AG10803 (cell line): ENCODE data around the gene DUSP15.
A peak's percentile ranks its signal among the peaks of the same experiment; 100 is the strongest.

Source experiments
- DNase-seq: peaks from one replicate; pipeline ENCODE4 v3.0.0; 2010; ENCODE audit warnings: low read depth
- H3K4me3 ChIP-seq: 2 replicates; pipeline ENCODE4 v1.5.1; 2011; ENCODE audit warnings: mild to moderate bottlenecking, low read length, control low read depth
- TF ChIP-seq, protein P1 (sequence below): conservative IDR thresholded peaks from 2 replicates; pipeline ENCODE4 v1.5.1; 2011; ENCODE audit warnings: mild to moderate bottlenecking, low read length, control low read depth, inconsistent platforms

DUSP15 gene

GRCh38 chr20:31863296-31864085 is 6.8 kb downstream of the DUSP15 start:
- H3K4me3 ChIP-seq = no peak overlapping the region
- TF ChIP-seq, protein P1, sequence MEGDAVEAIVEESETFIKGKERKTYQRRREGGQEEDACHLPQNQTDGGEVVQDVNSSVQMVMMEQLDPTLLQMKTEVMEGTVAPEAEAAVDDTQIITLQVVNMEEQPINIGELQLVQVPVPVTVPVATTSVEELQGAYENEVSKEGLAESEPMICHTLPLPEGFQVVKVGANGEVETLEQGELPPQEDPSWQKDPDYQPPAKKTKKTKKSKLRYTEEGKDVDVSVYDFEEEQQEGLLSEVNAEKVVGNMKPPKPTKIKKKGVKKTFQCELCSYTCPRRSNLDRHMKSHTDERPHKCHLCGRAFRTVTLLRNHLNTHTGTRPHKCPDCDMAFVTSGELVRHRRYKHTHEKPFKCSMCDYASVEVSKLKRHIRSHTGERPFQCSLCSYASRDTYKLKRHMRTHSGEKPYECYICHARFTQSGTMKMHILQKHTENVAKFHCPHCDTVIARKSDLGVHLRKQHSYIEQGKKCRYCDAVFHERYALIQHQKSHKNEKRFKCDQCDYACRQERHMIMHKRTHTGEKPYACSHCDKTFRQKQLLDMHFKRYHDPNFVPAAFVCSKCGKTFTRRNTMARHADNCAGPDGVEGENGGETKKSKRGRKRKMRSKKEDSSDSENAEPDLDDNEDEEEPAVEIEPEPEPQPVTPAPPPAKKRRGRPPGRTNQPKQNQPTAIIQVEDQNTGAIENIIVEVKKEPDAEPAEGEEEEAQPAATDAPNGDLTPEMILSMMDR = no peak
- no peak for DNase-seq

DNA sequence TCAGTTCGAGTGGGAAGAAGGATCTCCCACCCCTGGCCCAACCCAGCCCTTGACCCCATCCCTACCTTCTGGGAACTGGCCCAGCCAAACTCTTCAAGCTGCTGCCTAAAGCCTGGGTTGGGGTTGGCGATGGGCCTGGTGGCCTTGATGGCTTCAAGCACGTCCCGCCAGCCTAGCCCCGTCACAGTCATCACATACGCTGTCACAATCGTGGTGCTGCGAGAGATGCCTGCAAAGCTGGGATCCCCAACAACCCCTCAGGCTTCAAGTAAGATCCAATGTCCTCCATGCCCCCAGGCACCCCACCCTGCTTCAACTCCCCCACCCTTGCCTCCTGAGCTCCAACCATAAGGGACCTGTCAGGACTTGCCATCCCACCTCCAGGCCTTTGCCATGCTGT is 7.8 kb downstream of the DUSP15 start:
- no peak for DNase-seq
- TF ChIP-seq, protein P1 = no peak
- H3K4me3 ChIP-seq = no peak overlapping the region

DNA sequence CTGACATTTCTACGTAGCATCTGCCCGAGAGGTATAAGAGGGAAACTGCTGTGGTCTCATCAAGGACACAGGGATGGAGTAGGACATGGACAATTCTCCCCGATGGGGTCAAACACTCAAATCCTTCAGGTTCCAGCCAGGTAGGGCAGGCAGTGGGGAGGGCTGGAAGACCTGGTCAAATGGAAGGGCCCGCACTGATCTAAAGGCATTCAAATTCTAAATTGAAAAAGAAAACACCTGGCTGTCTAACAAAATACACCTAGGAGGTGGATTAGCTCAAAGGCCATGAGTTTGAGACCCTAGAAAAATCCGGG is 8.2 kb downstream of the DUSP15 start:
- TF ChIP-seq, protein P1 = no peak
- no peak overlapping the region for H3K4me3 ChIP-seq

GRCh38 chr20:31861385-31862156 is 8.8 kb downstream of the DUSP15 start:
- peak; percentile 36 for DNase-seq
- H3K4me3 ChIP-seq = peak overlapping the region; percentile 30
- TF ChIP-seq, protein P1 = no peak

More for the DNA sequence above, 8.2 kb downstream of the DUSP15 start:
- no peak for DNase-seq

- peak overlapping the region; percentile 30 for H3K4me3 ChIP-seq
- TF ChIP-seq, protein P1 = no peak
- no peak for DNase-seq
Measured at GRCh38 chr20:31861135-31861384, 9.3 kb downstream of the DUSP15 start.

DNA sequence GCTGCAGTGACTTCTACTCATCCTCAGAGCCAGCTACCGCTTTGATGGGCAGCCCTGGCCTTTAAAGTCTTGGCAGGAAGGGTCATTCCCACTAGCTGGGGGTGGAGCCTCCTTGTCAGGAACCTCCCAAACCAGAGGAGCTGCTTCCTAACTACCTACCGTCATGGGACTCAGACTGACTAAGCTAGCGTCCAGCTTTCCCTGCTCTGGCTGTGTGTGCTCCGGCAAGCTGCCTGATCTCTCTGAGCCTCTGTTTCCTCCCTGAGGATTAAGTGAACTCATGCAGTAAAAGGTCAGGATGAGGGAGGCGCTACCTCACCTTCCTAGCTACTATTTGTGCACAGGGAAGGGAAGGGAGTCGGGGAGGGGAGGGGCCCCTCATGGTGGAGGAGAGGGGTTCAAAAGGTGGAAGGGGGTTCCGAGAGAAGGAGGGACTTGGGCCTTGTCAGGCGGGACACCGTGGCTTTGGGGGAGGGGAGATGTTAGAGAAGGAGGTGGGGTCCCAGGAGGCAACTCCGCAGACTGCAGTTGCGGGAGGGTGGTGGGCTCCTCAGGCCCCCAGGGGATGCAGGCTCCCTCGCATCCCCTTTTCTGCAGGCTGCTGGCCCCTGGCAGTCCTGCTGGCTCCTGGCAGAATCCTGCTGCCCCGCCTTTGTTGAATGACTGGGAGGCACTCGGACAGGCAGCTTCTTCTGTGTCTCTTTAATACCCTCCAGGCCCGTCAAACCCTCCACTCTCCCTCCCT is 9.8 kb downstream of the DUSP15 start:
- no peak for DNase-seq
- H3K4me3 ChIP-seq = no peak overlapping the region
- TF ChIP-seq, protein P1 = no peak
